HG03097 (cell line): ENCODE measurements around the gene ETNK2.

Experiments used
- ATAC-seq: cut with Tn5 transposase; IDR thresholded peaks from one replicate; pipeline ENCODE4 v1.9.1; 2021; ENCODE audit not compliant: unreplicated experiment, low FRiP score

ETNK2 gene

GRCh38 chr1:204127597-204128242 lies 24.1 kb downstream of the ETNK2 start:
- no peak for ATAC-seq

DNA sequence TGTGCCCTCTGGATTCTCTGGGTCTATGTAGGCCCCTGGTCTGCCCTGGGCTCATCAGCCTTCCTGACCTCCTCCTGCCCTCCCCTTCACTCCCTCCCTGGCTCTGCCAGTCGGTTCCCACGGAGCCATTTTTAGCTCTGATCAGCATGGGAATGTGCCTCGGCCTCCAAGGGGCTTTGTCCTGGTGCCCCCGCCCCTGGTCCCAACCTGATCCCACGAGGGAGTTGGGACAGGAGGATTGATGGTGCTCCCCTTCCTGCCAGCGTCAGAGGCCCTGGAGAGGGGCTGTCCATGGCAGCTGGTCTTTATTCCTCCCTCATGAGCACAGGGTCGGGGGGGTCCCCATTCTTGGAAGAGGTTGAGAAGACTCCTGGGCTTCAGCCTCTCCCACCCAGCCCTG lies 24.9 kb downstream of the ETNK2 start:
- ATAC-seq = no peak

GRCh38 chr1:204126386-204126785 lies 25.5 kb downstream of the ETNK2 start:
- ATAC-seq = no peak

- ATAC-seq = no peak
These were observed 26.0 kb downstream of the ETNK2 start for GRCh38 chr1:204125759-204126351.

DNA sequence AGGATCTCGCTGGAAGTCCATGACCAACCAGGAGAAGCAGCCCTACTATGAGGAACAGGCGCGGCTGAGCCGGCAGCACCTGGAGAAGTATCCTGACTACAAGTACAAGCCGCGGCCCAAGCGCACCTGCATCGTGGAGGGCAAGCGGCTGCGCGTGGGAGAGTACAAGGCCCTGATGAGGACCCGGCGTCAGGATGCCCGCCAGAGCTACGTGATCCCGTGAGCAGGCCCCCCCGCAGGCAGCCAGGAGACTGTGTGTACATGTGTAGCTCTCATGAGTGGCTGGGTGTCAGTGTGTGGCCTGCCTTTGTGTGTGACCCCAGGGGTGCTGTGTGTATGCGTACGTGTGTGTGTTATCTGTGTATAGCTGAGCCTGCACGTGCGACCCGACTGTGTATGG lies 27.2 kb downstream of the ETNK2 start:
- no peak for ATAC-seq

GRCh38 chr1:204123376-204123775 lies 28.5 kb downstream of the ETNK2 start:
- ATAC-seq = no peak

DNA sequence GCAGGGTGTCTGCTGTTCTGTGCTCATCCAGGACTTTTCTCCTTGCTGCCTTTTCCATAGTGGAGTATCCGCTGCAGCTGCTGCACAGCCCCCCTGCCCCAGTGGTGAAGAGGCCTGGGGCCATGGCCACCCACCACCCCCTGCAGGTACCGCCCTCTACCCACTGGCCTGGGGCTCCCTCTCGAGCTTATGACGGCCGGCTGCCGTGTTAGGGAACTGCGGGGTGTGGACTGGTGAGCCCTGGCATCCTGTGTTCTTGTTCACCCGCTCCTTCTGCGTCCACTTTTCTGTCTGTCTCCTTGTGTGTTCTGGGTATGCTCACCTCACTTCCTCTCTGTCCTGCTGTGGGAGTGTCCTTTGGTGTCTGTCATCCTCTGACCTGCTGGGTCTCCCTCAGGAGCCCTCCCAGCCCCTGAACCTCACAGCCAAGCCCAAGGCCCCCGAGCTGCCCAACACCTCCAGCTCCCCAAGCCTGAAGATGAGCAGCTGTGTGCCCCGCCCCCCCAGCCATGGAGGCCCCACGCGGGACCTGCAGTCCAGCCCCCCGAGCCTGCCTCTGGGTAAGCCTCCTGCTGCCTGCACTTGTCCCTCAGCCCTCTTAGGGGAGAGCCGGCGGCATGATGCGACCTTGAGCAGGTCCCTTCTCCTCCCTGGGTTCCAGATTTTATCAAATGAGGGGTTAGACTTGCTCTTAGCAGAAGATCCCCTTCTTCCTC lies 29.8 kb downstream of the ETNK2 start:
- no peak for ATAC-seq

DNA sequence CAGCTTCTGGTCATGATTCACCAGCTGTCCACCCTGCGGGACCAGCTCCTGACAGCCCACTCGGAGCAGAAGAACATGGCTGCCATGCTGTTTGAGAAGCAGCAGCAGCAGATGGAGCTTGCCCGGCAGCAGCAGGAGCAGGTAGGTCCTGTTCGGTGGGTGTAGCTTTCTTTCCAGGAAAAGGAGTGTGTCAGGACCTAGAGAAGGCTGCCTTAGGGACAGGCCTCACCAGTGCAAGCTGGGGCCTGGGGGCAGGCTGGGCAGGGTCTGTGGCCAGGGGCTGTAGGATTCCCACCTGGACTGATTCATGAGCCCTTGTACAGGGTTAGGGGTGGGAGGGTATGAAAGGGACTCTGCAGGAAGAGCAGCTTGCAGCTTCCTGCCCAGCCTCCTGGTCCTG lies 35.3 kb downstream of the ETNK2 start:
- ATAC-seq = no peak

GRCh38 chr1:204115116-204115515 lies 36.7 kb downstream of the ETNK2 start:
- ATAC-seq = no peak

DNA sequence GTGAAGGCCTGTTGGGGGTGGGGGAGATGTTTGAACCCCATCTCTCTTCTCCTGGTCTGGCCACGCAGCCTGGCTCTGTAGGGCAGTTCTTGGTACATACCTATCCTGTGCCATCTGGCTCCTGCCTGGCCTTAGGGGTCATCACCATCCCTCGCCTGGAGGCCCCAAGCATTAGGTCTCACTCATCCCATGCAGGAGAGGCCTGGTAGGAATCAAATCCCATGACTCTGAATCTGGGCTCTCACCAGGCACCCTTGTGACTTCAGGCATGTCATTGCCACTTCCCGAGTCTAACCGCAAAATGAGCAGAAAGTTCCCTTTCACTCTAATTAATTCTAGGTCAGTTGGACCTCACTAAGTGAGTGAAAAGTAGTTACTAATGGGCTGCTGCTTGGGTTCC lies 37.2 kb downstream of the ETNK2 start:
- no peak for ATAC-seq

DNA sequence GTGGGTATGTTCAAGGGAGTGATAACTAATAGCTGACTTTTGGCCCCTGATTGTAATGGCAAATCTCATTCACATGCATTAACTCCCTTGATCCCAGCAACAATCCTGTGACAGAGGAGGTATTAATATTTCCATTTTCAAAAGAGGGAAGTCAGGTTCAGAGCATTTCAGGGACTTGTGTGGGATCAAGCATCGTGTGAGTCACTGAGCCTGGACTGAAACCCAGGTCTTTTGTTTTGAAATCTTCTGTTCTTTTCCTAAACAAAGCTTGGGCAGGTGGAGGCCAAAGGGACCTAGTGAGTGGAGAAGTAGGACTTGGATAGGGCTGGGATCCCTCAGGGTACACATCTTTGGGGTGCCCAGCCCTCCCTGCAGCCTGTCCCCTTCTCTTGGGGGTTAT lies 37.9 kb downstream of the ETNK2 start:
- ATAC-seq = no peak

DNA sequence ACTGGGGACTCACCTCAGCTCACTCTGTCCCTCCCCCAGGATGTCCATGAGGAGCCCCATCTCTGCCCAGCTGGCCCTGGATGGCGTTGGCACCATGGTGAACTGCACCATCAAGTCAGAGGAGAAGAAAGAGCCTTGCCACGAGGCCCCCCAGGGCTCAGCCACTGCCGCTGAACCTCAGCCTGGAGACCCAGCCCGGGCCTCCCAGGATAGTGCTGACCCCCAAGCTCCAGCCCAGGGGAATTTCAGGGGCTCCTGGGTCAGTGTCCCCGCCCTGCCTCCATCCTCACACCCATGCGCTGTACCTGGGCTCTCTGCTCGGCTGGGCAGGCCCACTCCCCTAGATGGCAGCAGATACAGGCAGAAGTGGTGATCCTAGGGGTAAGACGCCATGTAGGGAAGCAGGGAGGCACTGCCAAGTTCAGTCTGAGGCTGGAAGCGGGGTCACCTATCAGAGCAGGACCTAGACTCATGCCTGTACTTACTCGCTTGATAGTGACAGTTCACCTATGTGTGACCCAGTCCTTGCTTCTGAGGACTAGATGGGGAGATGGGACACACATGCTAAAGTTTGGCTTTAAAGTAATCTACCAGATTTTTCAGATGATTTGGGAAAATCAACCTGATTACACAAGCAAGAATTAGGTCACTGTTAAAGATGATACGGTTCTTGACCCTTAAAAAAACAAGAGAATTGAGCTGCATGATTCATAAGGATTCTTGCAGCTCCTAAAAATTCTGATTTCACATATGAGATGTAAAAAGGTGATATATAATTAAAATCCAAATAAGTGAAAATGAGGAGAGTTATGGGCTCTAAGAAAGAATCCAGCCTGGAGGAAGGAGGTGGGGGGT lies 38.7 kb downstream of the ETNK2 start:
- no peak for ATAC-seq

GRCh38 chr1:204110894-204111633 lies 40.8 kb downstream of the ETNK2 start:
- ATAC-seq = no peak

- ATAC-seq = no peak
These were observed 43.3 kb downstream of the ETNK2 start for GRCh38 chr1:204108312-204109141.

DNA sequence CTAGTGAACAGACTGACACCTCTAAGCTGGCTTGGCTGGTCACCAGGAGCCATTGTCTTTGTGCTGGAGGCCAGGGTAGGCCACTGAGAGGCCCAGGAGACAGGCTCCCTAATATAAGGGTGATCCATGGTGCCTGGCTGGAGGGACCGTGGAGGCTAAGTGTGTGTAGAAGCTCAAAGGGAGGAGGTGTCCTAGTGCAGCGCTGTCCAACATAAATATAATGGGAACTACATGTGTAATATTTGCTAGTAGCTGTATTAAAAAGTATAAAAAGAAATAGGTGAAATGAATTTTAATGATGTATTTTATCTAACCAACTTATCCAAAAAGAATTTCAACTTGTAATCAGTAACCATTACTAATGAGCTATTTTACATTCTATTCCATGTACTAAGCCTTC lies 44.0 kb downstream of the ETNK2 start:
- ATAC-seq = no peak

DNA sequence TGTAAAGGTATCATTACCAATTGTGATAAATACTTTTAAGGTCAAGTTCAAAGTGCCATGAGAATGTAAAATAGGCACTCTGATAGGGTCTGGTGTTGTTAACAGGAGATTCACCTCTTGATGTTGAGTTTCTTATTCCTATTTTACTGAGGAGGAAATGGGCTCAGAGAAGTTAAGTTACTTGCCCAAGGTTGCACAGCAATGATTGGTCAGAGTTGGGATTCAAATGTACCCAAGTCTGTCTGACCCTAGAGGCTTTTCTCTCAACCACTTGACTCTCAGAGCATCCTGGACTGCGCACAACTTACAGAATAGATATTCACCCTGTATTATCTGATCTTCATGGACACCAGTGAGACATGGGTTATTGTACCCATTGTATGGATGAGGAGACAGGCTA lies 45.0 kb downstream of the ETNK2 start:
- no peak for ATAC-seq

GRCh38 chr1:204105131-204105515 lies 46.7 kb downstream of the ETNK2 start:
- ATAC-seq = no peak

GRCh38 chr1:204104331-204105130 lies 47.3 kb downstream of the ETNK2 start:
- ATAC-seq = no peak

- ATAC-seq = no peak
These were observed 48.5 kb downstream of the ETNK2 start for GRCh38 chr1:204103431-204103741.
